K562 (cell line): ENCODE data around the gene LRP1. TPM values are rescaled to one million over a fixed set of nuclear protein-coding genes. Genes with fewer than 3 reads are reported as not detected.

Experiments
- DPF2 ChIP-seq: fragments of 450-650 bp; IDR thresholded peaks from 2 replicates; pipeline ENCODE4 v1.6.1; 2016
- MYC ChIP-seq, 2 experiments: fragments of 250-450 bp in 1 of 2; sonication (Bioruptor Pico) in 1 of 2; IDR thresholded peaks; 2 replicates each; pipeline versions ENCODE4 v1.5.1 to v1.6.1; 2012 to 2021; ENCODE audit warnings: low read depth in 2 of 2, borderline replicate concordance in 1 of 2, improper control_type of control experiment in 1 of 2, low read length in 1 of 2, mild to moderate bottlenecking in 1 of 2, moderate library complexity in 1 of 2
- NFIC ChIP-seq: fragments of 450-650 bp; IDR thresholded peaks from 2 replicates; pipeline ENCODE4 v1.6.1; 2017; ENCODE audit warnings: mild to moderate bottlenecking, inconsistent platforms
- POU5F1 ChIP-seq: fragments of 150-350 bp; IDR thresholded peaks from 2 replicates; pipeline ENCODE4 v1.6.1; 2014; ENCODE audit warnings: borderline replicate concordance, low read length, low read depth, mild to moderate bottlenecking; ENCODE audit not compliant: partially characterized antibody
- RBM15 ChIP-seq: fragments of 200-400 bp; formaldehyde crosslinking; IDR thresholded peaks from 2 replicates; pipeline ENCODE4 v1.6.1; 2018; ENCODE audit warnings: mild to moderate bottlenecking, low read length, moderate library complexity; ENCODE audit not compliant: insufficient read depth
- ZFX ChIP-seq: sonication (generic); formaldehyde crosslinking; IDR thresholded peaks from 2 replicates; pipeline ENCODE4 v1.8.0; 2022; ENCODE audit warnings: mild to moderate bottlenecking, missing genetic modification reagents, moderate library complexity
- polyA plus RNA-seq, 8 experiments: library from polyadenylated mRNA; depleted of rRNA in 4 of 8; stranded (reverse) in 5 of 8; unstranded in 3 of 8; fragments of >200 nt; fragmentation: Nextera tagmentation in 2 of 8; fragmentation: Illumina TruSeq in 1 of 8; extraction: Ambion mirVana in 2 of 8; extraction: Trizol in 1 of 8; gene quantifications; 2 replicates each; pipeline versions ENCODE4 v1.2.1 to v1.2.3, GENCODE V29; 2011 to 2014; ENCODE audit warnings: inconsistent platforms in 1 of 8, missing spikeins in 1 of 8
- total RNA-seq, 7 experiments: library from RNA; depleted of rRNA in 6 of 7; stranded (reverse); fragments of >200 nt in 6 of 7; fragmentation: Illumina TruSeq in 2 of 7; extraction: Trizol in 2 of 7; gene quantifications; 2 replicates each; pipeline versions ENCODE4 v1.2.1 to v1.2.3, GENCODE V29; 2011 to 2021; ENCODE audit warnings: low replicate concordance in 1 of 7
- TF ChIP-seq, protein P1 (sequence below): fragments of 250-450 bp; sonication (Bioruptor Pico); IDR thresholded peaks from 2 replicates; pipeline ENCODE4 v1.8.0; 2021; ENCODE audit warnings: moderate library complexity, mild to moderate bottlenecking, inconsistent platforms
- TF ChIP-seq, protein P2 (sequence below): sonication (generic); formaldehyde crosslinking; IDR thresholded peaks from 2 replicates; pipeline ENCODE4 v1.8.0; 2022; ENCODE audit warnings: missing genetic modification reagents, mild to moderate bottlenecking, moderate library complexity, borderline replicate concordance
- TF ChIP-seq, protein P3 (sequence below), 2 experiments: fragments of 450-650 bp; formaldehyde crosslinking in 1 of 2; IDR thresholded peaks; 2 replicates each; pipeline versions ENCODE4 v1.4.0 to v1.6.1; 2014 to 2020; ENCODE audit warnings: mild to moderate bottlenecking in 2 of 2, borderline replicate concordance in 1 of 2, low read depth in 1 of 2
- TF ChIP-seq, protein P4 (sequence below): fragments of 250-450 bp; sonication (Bioruptor Pico); IDR thresholded peaks from 2 replicates; pipeline ENCODE4 v1.8.0; 2021; ENCODE audit warnings: moderate library complexity, mild to moderate bottlenecking, inconsistent platforms
- TF ChIP-seq, protein P5 (sequence below): IDR thresholded peaks from 2 replicates; pipeline ENCODE4 v1.6.1; 2011; ENCODE audit not compliant: insufficient read length; ENCODE audit errors: extremely low read depth

Gene LRP1
- total and polyA plus RNA-seq, 9 of the 15 experiments (the other 6 are each of a cell fraction or from before 2014, with no cell fraction given) = 0.04 to 0.64 (median 0.19) TPM; not detected in 2

DNA sequence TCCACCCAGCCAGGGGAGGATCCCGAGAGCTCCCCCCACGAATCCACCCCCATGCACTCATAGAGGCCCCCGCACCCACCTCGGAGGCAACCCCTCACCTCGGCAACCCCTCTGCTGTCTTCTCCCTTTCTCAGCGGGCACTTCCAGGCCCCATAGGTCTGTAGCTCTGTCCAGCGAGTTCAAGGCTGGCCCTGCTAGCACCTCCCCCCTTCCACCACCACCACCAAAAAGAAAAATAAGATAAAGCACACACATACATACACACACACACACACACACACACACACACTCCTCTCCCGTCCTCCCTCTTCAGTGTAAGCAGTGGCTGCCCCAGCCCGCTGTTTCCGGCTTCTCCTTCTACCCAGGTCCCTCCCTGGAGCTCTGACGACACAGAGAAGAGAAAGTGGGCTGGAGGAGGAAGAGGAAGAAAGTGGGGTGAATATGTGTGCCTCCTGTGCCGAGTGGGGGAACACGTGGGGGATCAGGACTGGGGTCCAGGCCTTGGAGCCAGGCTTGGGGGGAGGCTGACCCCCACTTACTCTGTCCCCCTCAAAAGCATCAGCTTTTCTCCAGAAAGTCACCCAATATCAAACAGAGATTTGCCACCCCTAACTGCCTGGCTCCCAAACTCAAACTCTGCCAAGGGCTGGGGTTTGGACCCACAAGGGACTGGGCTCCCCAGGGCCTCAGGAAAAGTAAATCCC is 17.1 kb upstream of the LRP1 start, which contains the start of gene STAT6 (continued):
- TF ChIP-seq, protein P1, sequence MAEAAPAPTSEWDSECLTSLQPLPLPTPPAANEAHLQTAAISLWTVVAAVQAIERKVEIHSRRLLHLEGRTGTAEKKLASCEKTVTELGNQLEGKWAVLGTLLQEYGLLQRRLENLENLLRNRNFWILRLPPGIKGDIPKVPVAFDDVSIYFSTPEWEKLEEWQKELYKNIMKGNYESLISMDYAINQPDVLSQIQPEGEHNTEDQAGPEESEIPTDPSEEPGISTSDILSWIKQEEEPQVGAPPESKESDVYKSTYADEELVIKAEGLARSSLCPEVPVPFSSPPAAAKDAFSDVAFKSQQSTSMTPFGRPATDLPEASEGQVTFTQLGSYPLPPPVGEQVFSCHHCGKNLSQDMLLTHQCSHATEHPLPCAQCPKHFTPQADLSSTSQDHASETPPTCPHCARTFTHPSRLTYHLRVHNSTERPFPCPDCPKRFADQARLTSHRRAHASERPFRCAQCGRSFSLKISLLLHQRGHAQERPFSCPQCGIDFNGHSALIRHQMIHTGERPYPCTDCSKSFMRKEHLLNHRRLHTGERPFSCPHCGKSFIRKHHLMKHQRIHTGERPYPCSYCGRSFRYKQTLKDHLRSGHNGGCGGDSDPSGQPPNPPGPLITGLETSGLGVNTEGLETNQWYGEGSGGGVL (CRISPR knock-in tag) = no peak
- TF ChIP-seq, protein P2, sequence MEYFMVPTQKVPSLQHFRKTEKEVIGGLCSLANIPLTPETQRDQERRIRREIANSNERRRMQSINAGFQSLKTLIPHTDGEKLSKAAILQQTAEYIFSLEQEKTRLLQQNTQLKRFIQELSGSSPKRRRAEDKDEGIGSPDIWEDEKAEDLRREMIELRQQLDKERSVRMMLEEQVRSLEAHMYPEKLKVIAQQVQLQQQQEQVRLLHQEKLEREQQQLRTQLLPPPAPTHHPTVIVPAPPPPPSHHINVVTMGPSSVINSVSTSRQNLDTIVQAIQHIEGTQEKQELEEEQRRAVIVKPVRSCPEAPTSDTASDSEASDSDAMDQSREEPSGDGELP = peak; percentile 55
- TF ChIP-seq RBM15 = no peak
- TF ChIP-seq POU5F1 = no peak
- peak; percentile 68 for TF ChIP-seq MYC (IDR thresholded peaks at IDR 0.05; ENCODE audit: low read depth, low read length)
- 0 out of 2 replicates have a peak, but pooled peaks have one; percentile 19 for TF ChIP-seq MYC (CRISPR knock-in tag; IDR thresholded peaks at IDR 0.05; ENCODE audit: borderline replicate concordance, low read depth)
- peak; percentile 16; the same call in 1 of the 2 replicates for TF ChIP-seq NFIC
- peak; percentile 76 for TF ChIP-seq DPF2
- TF ChIP-seq, protein P3, sequence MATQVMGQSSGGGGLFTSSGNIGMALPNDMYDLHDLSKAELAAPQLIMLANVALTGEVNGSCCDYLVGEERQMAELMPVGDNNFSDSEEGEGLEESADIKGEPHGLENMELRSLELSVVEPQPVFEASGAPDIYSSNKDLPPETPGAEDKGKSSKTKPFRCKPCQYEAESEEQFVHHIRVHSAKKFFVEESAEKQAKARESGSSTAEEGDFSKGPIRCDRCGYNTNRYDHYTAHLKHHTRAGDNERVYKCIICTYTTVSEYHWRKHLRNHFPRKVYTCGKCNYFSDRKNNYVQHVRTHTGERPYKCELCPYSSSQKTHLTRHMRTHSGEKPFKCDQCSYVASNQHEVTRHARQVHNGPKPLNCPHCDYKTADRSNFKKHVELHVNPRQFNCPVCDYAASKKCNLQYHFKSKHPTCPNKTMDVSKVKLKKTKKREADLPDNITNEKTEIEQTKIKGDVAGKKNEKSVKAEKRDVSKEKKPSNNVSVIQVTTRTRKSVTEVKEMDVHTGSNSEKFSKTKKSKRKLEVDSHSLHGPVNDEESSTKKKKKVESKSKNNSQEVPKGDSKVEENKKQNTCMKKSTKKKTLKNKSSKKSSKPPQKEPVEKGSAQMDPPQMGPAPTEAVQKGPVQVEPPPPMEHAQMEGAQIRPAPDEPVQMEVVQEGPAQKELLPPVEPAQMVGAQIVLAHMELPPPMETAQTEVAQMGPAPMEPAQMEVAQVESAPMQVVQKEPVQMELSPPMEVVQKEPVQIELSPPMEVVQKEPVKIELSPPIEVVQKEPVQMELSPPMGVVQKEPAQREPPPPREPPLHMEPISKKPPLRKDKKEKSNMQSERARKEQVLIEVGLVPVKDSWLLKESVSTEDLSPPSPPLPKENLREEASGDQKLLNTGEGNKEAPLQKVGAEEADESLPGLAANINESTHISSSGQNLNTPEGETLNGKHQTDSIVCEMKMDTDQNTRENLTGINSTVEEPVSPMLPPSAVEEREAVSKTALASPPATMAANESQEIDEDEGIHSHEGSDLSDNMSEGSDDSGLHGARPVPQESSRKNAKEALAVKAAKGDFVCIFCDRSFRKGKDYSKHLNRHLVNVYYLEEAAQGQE (IDR thresholded peaks at IDR 0.05; ENCODE audit: borderline replicate concordance) = peak; percentile 48
- TF ChIP-seq, protein P3 (CRISPR knock-in tag; IDR thresholded peaks at IDR 0.05; ENCODE audit: low read depth) = no peak
- TF ChIP-seq, protein P4, sequence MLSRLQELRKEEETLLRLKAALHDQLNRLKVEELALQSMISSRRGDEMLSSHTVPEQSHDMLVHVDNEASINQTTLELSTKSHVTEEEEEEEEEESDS (CRISPR knock-in tag) = no peak
- TF ChIP-seq, protein P5, sequence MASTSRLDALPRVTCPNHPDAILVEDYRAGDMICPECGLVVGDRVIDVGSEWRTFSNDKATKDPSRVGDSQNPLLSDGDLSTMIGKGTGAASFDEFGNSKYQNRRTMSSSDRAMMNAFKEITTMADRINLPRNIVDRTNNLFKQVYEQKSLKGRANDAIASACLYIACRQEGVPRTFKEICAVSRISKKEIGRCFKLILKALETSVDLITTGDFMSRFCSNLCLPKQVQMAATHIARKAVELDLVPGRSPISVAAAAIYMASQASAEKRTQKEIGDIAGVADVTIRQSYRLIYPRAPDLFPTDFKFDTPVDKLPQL = no peak
- TF ChIP-seq ZFX (CRISPR knock-in tag) = peak; percentile 59
